Measurements from ENCODE around the gene C11orf86. TPM values are rescaled to one million over a fixed set of nuclear protein-coding genes. Genes with fewer than 3 reads are reported as not detected.

C11orf86 gene
- total RNA-seq, 2 donors from 2014 or later: not detected

DNA sequence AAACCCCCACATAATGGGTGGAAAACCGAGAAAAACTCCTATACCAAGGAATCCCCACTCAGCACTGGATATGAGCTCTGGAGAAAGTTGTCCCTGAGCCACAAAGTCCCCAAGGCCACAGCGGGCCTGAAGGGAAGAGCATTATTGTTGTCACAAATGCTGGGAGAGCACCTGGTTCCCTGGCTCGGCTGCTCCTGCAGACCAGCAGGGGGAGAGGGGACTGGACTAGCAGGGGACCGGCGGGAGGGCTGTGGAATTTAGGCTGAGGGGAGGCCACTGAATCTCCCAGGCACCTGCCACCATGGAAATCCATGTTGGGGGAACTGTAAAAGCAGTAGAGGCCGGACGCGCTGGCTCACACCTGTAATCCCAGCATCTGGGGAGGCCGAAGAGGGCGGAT, 24.0 kb upstream of the C11orf86 start:
- peaks cover 7% of the 10 kb centered on the region for H3K36me3 Mint-ChIP-seq (ENCODE audit: low read depth)
- no peaks in the 10 kb centered on the region for H3K27me3 ChIP-seq (ENCODE audit: control insufficient read depth, insufficient read depth, low read length, poor library complexity, severe bottlenecking)

DNA sequence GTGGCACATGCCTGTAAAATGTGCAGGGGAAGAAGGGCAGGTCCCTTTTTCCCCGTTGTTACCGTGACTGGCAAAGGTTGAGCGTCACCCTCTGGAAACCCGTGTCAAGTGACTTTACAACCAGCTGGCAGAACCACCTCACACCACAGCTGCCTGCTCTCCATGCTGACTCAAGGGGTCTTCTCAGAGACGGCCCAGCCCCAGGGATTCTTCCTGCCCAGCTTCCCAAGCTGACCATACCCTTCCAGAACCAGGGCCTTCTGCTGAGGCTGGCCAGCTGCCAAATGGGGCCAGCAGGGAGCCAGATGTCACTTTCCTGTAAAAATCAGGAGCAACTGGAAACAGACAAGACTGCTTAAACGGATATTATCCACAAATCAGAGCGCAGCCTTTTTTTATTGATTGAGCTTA, 23.2 kb upstream of the C11orf86 start:
- Mint-ChIP-seq H3K4me1 (peaks cover 7% of the 10 kb centered on the region), H3K27ac (no peak overlapping the region), H3K27me3 (ENCODE audit: insufficient read depth) (no peaks in the 10 kb centered on the region), H3K9me3 (no peaks in the 10 kb centered on the region), H3K36me3 (ENCODE audit: low read depth) (peaks cover 3% of the 10 kb centered on the region), H3K4me3 (no peak overlapping the region)
- no peaks in the 10 kb centered on the region for H3K27me3 ChIP-seq (ENCODE audit: control insufficient read depth, insufficient read depth, low read length, poor library complexity, severe bottlenecking)
- H3K9me3 ChIP-seq (ENCODE audit: control insufficient read depth, low read length): no peaks in the 10 kb centered on the region
- H3K9ac ChIP-seq (ENCODE audit: extremely low read depth, low read length, poor library complexity, severe bottlenecking): no peak overlapping the region
- H3K4me1 ChIP-seq (ENCODE audit: control insufficient read depth, insufficient read depth, low read length): no peaks in the 10 kb centered on the region
- 82 to 87% methylated on average over 7 of the region's 7 CpGs for WGBS, 2 experiments (ENCODE audit: insufficient coverage in 1 of 2, insufficient read length in 1 of 2)
- H3K4me3 ChIP-seq (ENCODE audit: low read length): no peak overlapping the region
- no peak overlapping the region for H3K27ac ChIP-seq (ENCODE audit: low read depth, low read length)
- TF ChIP-seq, protein P1, sequence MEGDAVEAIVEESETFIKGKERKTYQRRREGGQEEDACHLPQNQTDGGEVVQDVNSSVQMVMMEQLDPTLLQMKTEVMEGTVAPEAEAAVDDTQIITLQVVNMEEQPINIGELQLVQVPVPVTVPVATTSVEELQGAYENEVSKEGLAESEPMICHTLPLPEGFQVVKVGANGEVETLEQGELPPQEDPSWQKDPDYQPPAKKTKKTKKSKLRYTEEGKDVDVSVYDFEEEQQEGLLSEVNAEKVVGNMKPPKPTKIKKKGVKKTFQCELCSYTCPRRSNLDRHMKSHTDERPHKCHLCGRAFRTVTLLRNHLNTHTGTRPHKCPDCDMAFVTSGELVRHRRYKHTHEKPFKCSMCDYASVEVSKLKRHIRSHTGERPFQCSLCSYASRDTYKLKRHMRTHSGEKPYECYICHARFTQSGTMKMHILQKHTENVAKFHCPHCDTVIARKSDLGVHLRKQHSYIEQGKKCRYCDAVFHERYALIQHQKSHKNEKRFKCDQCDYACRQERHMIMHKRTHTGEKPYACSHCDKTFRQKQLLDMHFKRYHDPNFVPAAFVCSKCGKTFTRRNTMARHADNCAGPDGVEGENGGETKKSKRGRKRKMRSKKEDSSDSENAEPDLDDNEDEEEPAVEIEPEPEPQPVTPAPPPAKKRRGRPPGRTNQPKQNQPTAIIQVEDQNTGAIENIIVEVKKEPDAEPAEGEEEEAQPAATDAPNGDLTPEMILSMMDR (conservative IDR thresholded peaks at IDR 0.05): no peak
- H3K36me3 ChIP-seq (ENCODE audit: control insufficient read depth, insufficient read depth, low read length): no peaks in the 10 kb centered on the region
- DNase-seq: no peak

More for the DNA sequence above, 24.0 kb upstream of the C11orf86 start:
- Mint-ChIP-seq H3K27ac (peak overlapping the region; percentile 55), H3K4me3 (no peak overlapping the region), H3K27me3 (ENCODE audit: insufficient read depth) (no peaks in the 10 kb centered on the region), H3K4me1 (peaks cover 2% of the 10 kb centered on the region), H3K9me3 (no peaks in the 10 kb centered on the region)
- no peaks in the 10 kb centered on the region for H3K4me1 ChIP-seq (ENCODE audit: control insufficient read depth, insufficient read depth, low read length)
- H3K9me3 ChIP-seq (ENCODE audit: control insufficient read depth, low read length): no peaks in the 10 kb centered on the region
- no peak overlapping the region for H3K9ac ChIP-seq (ENCODE audit: extremely low read depth, low read length, poor library complexity, severe bottlenecking)
- peak; percentile 78 for DNase-seq
- TF ChIP-seq, protein P1 (conservative IDR thresholded peaks at IDR 0.05): peak; percentile 67
- H3K27ac ChIP-seq (ENCODE audit: low read depth, low read length): no peak overlapping the region
- 85% methylated on average over 6 to 10 of the region's 10 CpGs for WGBS, 2 experiments (ENCODE audit: insufficient coverage in 1 of 2, insufficient read length in 1 of 2)
- no peaks in the 10 kb centered on the region for H3K36me3 ChIP-seq (ENCODE audit: control insufficient read depth, insufficient read depth, low read length)
- no peak overlapping the region for H3K4me3 ChIP-seq (ENCODE audit: low read length)

DNA sequence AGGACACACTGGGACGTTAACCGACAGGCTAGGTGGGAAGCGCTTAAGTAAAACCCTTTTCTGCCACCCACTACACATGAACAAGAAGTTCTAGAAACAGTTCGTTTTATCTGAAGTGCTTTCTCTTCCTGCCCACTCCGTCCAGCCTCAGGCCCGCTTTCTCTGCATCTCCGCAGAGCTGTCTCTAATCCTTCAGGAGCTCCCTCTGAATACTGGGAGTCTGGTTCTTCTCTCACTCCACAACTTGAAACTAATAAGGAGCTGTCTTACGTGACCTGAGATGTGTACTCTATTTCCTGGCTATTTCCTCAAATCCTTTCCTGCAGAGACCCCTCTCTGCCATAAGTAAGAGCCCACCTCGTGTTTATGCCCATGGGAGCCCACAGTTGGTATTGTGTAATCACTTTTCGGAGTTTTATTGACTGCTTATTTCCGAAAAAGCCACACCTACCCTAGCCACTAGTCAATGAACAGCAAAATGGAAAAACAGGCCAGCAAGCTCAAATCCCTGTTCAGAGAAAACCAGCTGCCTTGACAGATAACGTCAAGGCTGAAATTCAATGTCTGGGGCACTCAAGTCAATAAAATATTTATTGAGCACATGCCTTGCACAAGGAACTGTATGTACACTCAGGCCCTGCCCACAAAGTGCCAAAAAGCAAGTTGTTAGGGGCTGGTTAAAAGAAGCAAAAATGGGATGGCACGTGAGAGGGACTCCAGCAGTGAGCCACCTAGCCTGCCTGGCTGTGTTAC, 21.8 kb upstream of the C11orf86 start:
- WGBS, 2 experiments (ENCODE audit: insufficient coverage in 1 of 2, insufficient read length in 1 of 2): 92 to 93% methylated on average over 11 to 13 of the region's 13 CpGs
- H3K4me3 ChIP-seq (ENCODE audit: low read length): no peak overlapping the region
- Mint-ChIP-seq H3K9me3 (no peaks in the 10 kb centered on the region), H3K4me3 (no peak overlapping the region), H3K27me3 (ENCODE audit: insufficient read depth) (no peaks in the 10 kb centered on the region), H3K27ac (no peak overlapping the region), H3K36me3 (ENCODE audit: low read depth) (no peaks in the 10 kb centered on the region), H3K4me1 (peaks cover 11% of the 10 kb centered on the region)
- H3K9me3 ChIP-seq (ENCODE audit: control insufficient read depth, low read length): no peaks in the 10 kb centered on the region
- no peak overlapping the region for H3K27ac ChIP-seq (ENCODE audit: low read depth, low read length)
- H3K9ac ChIP-seq (ENCODE audit: extremely low read depth, low read length, poor library complexity, severe bottlenecking): no peak overlapping the region
- no peaks in the 10 kb centered on the region for H3K36me3 ChIP-seq (ENCODE audit: control insufficient read depth, insufficient read depth, low read length)
- no peaks in the 10 kb centered on the region for H3K4me1 ChIP-seq (ENCODE audit: control insufficient read depth, insufficient read depth, low read length)
- TF ChIP-seq, protein P1 (conservative IDR thresholded peaks at IDR 0.05): no peak
- no peak for DNase-seq
- no peaks in the 10 kb centered on the region for H3K27me3 ChIP-seq (ENCODE audit: control insufficient read depth, insufficient read depth, low read length, poor library complexity, severe bottlenecking)
